NCI-H2029 (cell line): ENCODE measurements around the gene F3.

ENCODE experiments used
- DNase-seq: peaks from one replicate; lab custom pipeline; 2025; lab: John Stamatoyannopoulos, UW

Gene F3

GRCh38 chr1:94527447-94528031 lies 14.0 kb downstream of the F3 start:
- no peak for DNase-seq

GRCh38 chr1:94526152-94526980 lies 15.2 kb downstream of the F3 start:
- no peak for DNase-seq

- no peak for DNase-seq
Measured at GRCh38 chr1:94524531-94524930, 17.0 kb downstream of the F3 start.

GRCh38 chr1:94522304-94522703 lies 19.3 kb downstream of the F3 start:
- DNase-seq: no peak

GRCh38 chr1:94519351-94519750 lies 22.2 kb downstream of the F3 start:
- DNase-seq: no peak

GRCh38 chr1:94515296-94515947 lies 26.1 kb downstream of the F3 start:
- no peak for DNase-seq

GRCh38 chr1:94514095-94514727 lies 27.3 kb downstream of the F3 start:
- DNase-seq: no peak

GRCh38 chr1:94512816-94513215 lies 28.7 kb downstream of the F3 start:
- DNase-seq: no peak

- DNase-seq: no peak
Measured at GRCh38 chr1:94504601-94505000, 37.0 kb downstream of the F3 start.

- DNase-seq: no peak
Measured at GRCh38 chr1:94503153-94503552, 38.4 kb downstream of the F3 start.

- DNase-seq: no peak
Measured at GRCh38 chr1:94501935-94502334, 39.6 kb downstream of the F3 start.

- DNase-seq: no peak
Measured at GRCh38 chr1:94501426-94501825, 40.1 kb downstream of the F3 start.

- no peak for DNase-seq
Measured at GRCh38 chr1:94496076-94496755, 45.3 kb downstream of the F3 start.

GRCh38 chr1:94490556-94490955 lies 51.0 kb downstream of the F3 start:
- DNase-seq: no peak

- DNase-seq: no peak
Measured at GRCh38 chr1:94486990-94487389, 54.6 kb downstream of the F3 start.

- DNase-seq: peak; percentile 65
Measured at GRCh38 chr1:94481473-94481933, 60.1 kb downstream of the F3 start.

GRCh38 chr1:94479682-94480081 lies 61.9 kb downstream of the F3 start:
- DNase-seq: no peak
